Activated CD4-positive, alpha-beta T cell treated with anti-CD3 and anti-CD28 coated beads, Interleukin-2, amount 10 ng/mL, durations not matched to agents 7 days and 5 days (primary cell): ENCODE data around the gene STK11. TPM values are rescaled to one million over a fixed set of nuclear protein-coding genes. Genes with fewer than 3 reads are reported as not detected.
"Not testable (repeated sequence)": the region's sequence is repeated elsewhere in the genome, so short reads cannot be mapped to it uniquely, and the experiment has no call there.

Experiments
- CTCF ChIA-PET: fragments of 350-600 bp; sonication (Branson Sonifier 250); formaldehyde crosslinking; loops from one replicate; lab custom pipeline; 2021; ENCODE audit warnings: antibody characterized with exemption; lab: Charles Lee
- POLR2A ChIA-PET: fragments of 350-600 bp; sonication (Branson Sonifier 250); formaldehyde crosslinking; loops from one replicate; lab custom pipeline; 2021; ENCODE audit warnings: antibody characterized with exemption; lab: Charles Lee
- DNase-seq: peaks from one replicate; pipeline ENCODE4 v3.0.0-alpha.2; 2020
- H3K27ac Mint-ChIP-seq: one replicate; pipeline ENCODE4 v1.8.0; 2021; ENCODE audit warnings: mild to moderate bottlenecking, moderate library complexity, mixed read lengths
- H3K27me3 Mint-ChIP-seq: one replicate; pipeline ENCODE4 v1.8.0; 2021; ENCODE audit warnings: mixed read lengths
- H3K36me3 Mint-ChIP-seq: one replicate; pipeline ENCODE4 v1.8.0; 2021; ENCODE audit warnings: low read depth, mixed read lengths
- H3K4me1 Mint-ChIP-seq: one replicate; pipeline ENCODE4 v1.8.0; 2021; ENCODE audit warnings: mixed read lengths
- H3K4me3 Mint-ChIP-seq: one replicate; pipeline ENCODE4 v1.8.0; 2021; ENCODE audit warnings: mild to moderate bottlenecking, moderate library complexity, mixed read lengths
- H3K9me3 Mint-ChIP-seq: one replicate; pipeline ENCODE4 v1.8.0; 2021; ENCODE audit warnings: mixed read lengths
- total RNA-seq, 2 experiments: library from RNA; stranded (reverse); gene quantifications; one replicate each; pipeline ENCODE4 v1.2.3, GENCODE V29; 2021

Gene STK11
- total RNA-seq, 2 experiments from 2014 or later, result 71.7 to 82.0 TPM

GRCh38 chr19:1206150-1206863 lies 729 bp downstream of the STK11 start:
- Mint-ChIP-seq H3K27me3 (no peaks in the 10 kb centered on the region), H3K9me3 (no peaks in the 10 kb centered on the region), H3K36me3 (peaks cover 23% of the 10 kb centered on the region), H3K27ac (peak overlapping the region; percentile 89), H3K4me3 (peak overlapping the region; percentile 97), H3K4me1 (peaks cover 34% of the 10 kb centered on the region)
- CTCF ChIA-PET, result interaction anchor here (1.0 to 1.4 kb wide), 2 partner anchors 38 to 113 kb away, joined by 3 to 6 read pairs; no protein-coding TSS in a partner anchor
- no peak for DNase-seq
- POLR2A ChIA-PET, result interaction anchor here (0.6 kb wide), 1 partner anchor 658 kb away, joined by 3 read pairs; no protein-coding TSS in a partner anchor

- POLR2A ChIA-PET, result interaction anchor here (0.6 kb wide), 1 partner anchor 658 kb away, joined by 3 read pairs; no protein-coding TSS in a partner anchor
- peaks cover 39% of the 10 kb centered on the region for H3K4me1 Mint-ChIP-seq
Observed at GRCh38 chr19:1206864-1207450, 1.4 kb downstream of the STK11 start.

GRCh38 chr19:1208830-1209229 lies 3.3 kb downstream of the STK11 start:
- POLR2A ChIA-PET, H3K9me3 Mint-ChIP-seq, DNase-seq, H3K27ac Mint-ChIP-seq, H3K27me3 Mint-ChIP-seq: not testable (repeated sequence)
- H3K36me3 Mint-ChIP-seq, result peaks cover 32% of the 10 kb centered on the region
- CTCF ChIA-PET, result interaction anchor here (1.9 kb wide), 1 partner anchor 36 kb away, joined by 6 read pairs; no protein-coding TSS in a partner anchor
- H3K4me3 Mint-ChIP-seq, result peak overlapping the region; percentile 97
- H3K4me1 Mint-ChIP-seq, result peaks cover 37% of the 10 kb centered on the region

More at GRCh38 chr19:1206864-1207450, 1.4 kb downstream of the STK11 start:
- Mint-ChIP-seq H3K4me3 (peak overlapping the region; percentile 97), H3K27ac (peak overlapping the region; percentile 89), H3K36me3 (peaks cover 26% of the 10 kb centered on the region), H3K27me3 (no peaks in the 10 kb centered on the region), H3K9me3 (no peaks in the 10 kb centered on the region)
- CTCF ChIA-PET, result interaction anchor here (1.0 to 1.4 kb wide), 2 partner anchors 37 to 113 kb away, joined by 3 to 6 read pairs; no protein-coding TSS in a partner anchor
- peak; percentile 42 for DNase-seq

- ChIA-PET CTCF (interaction anchor here (1.9 kb wide), 2 partner anchors 34 to 97 kb away, joined by 5 to 6 read pairs; no protein-coding TSS in a partner anchor), POLR2A (no interaction called here)
- DNase-seq, result no peak
- H3K4me3 Mint-ChIP-seq, result no peak overlapping the region
- H3K27ac Mint-ChIP-seq, result no peak overlapping the region
- H3K27me3 Mint-ChIP-seq, result no peaks in the 10 kb centered on the region
- no peaks in the 10 kb centered on the region for H3K9me3 Mint-ChIP-seq
- H3K4me1 Mint-ChIP-seq, result peaks cover 39% of the 10 kb centered on the region
- peaks cover 33% of the 10 kb centered on the region for H3K36me3 Mint-ChIP-seq
Observed at GRCh38 chr19:1210227-1210538, 4.6 kb downstream of the STK11 start.

GRCh38 chr19:1211494-1212234 lies 6.1 kb downstream of the STK11 start:
- DNase-seq, result no peak
- Mint-ChIP-seq H3K27me3 (no peaks in the 10 kb centered on the region), H3K4me1 (peaks cover 39% of the 10 kb centered on the region), H3K4me3 (no peak overlapping the region), H3K9me3 (no peaks in the 10 kb centered on the region), H3K27ac (peak overlapping the region; percentile 55), H3K36me3 (peaks cover 32% of the 10 kb centered on the region)
- ChIA-PET POLR2A (no interaction called here), CTCF (interaction anchor here (0.6 to 2.9 kb wide), 6 partner anchors 8 to 677 kb away, joined by 4 to 11 read pairs (median 5); no protein-coding TSS in a partner anchor)

- POLR2A ChIA-PET, result interaction anchor here (0.6 to 0.8 kb wide), 2 partner anchors 25 to 55 kb away, joined by 3 to 4 read pairs; partner anchors contain the start of gene CIRBP
- H3K36me3 Mint-ChIP-seq, result peaks cover 19% of the 10 kb centered on the region
- H3K4me3 Mint-ChIP-seq, result peak overlapping the region; percentile 65
- H3K9me3 Mint-ChIP-seq, result no peaks in the 10 kb centered on the region
- H3K27me3 Mint-ChIP-seq, result no peaks in the 10 kb centered on the region
- H3K27ac Mint-ChIP-seq, result peak overlapping the region; percentile 96
- DNase-seq, result peak; percentile 63
- CTCF ChIA-PET, result interaction anchor here (0.6 to 2.9 kb wide), 9 partner anchors 9 to 806 kb away, joined by 3 to 11 read pairs (median 3); no protein-coding TSS in a partner anchor
- peaks cover 41% of the 10 kb centered on the region for H3K4me1 Mint-ChIP-seq
Observed at GRCh38 chr19:1213391-1214286, 8.1 kb downstream of the STK11 start.

- no peaks in the 10 kb centered on the region for H3K9me3 Mint-ChIP-seq
- ChIA-PET CTCF (interaction anchor here (0.6 to 2.9 kb wide), 8 partner anchors 9 to 805 kb away, joined by 3 to 11 read pairs (median 3); no protein-coding TSS in a partner anchor), POLR2A (interaction anchor here (0.8 kb wide), 1 partner anchor 54 kb away, joined by 4 read pairs; the partner anchor contains the start of gene CIRBP)
- H3K4me3 Mint-ChIP-seq, result peak overlapping the region; percentile 65
- peak overlapping the region; percentile 96 for H3K27ac Mint-ChIP-seq
- H3K4me1 Mint-ChIP-seq, result peaks cover 38% of the 10 kb centered on the region
- H3K36me3 Mint-ChIP-seq, result peaks cover 19% of the 10 kb centered on the region
- DNase-seq, result no peak
- H3K27me3 Mint-ChIP-seq, result no peaks in the 10 kb centered on the region
Observed at GRCh38 chr19:1214299-1214861, 8.8 kb downstream of the STK11 start.

- CTCF ChIA-PET, result interaction anchor here (0.8 to 2.9 kb wide), 8 partner anchors 8 to 84 kb away, joined by 3 to 11 read pairs (median 4); no protein-coding TSS in a partner anchor
- H3K4me1 Mint-ChIP-seq, result peaks cover 33% of the 10 kb centered on the region
- POLR2A ChIA-PET, result no interaction called here
- H3K27ac Mint-ChIP-seq, result peak overlapping the region; percentile 50
- H3K36me3 Mint-ChIP-seq, result peaks cover 13% of the 10 kb centered on the region
- DNase-seq, result no peak
- no peaks in the 10 kb centered on the region for H3K27me3 Mint-ChIP-seq
- no peak overlapping the region for H3K4me3 Mint-ChIP-seq
- no peaks in the 10 kb centered on the region for H3K9me3 Mint-ChIP-seq
Observed at GRCh38 chr19:1214862-1215731, 9.5 kb downstream of the STK11 start.

GRCh38 chr19:1216756-1217155 lies 11.2 kb downstream of the STK11 start:
- no peaks in the 10 kb centered on the region for H3K9me3 Mint-ChIP-seq
- no peak for DNase-seq
- H3K4me3 Mint-ChIP-seq, result no peak overlapping the region
- H3K27ac Mint-ChIP-seq, result peak overlapping the region; percentile 62
- POLR2A ChIA-PET, result no interaction called here
- CTCF ChIA-PET, result interaction anchor here (0.6 to 2.5 kb wide), 5 partner anchors 9 to 385 kb away, joined by 3 to 8 read pairs (median 5); no protein-coding TSS in a partner anchor
- H3K27me3 Mint-ChIP-seq, result no peaks in the 10 kb centered on the region
- peaks cover 22% of the 10 kb centered on the region for H3K4me1 Mint-ChIP-seq
- H3K36me3 Mint-ChIP-seq, result peaks cover 11% of the 10 kb centered on the region

- Mint-ChIP-seq H3K4me3 (no peak overlapping the region), H3K36me3 (peaks cover 10% of the 10 kb centered on the region), H3K27me3 (no peaks in the 10 kb centered on the region), H3K9me3 (no peaks in the 10 kb centered on the region), H3K4me1 (peaks cover 21% of the 10 kb centered on the region), H3K27ac (peak overlapping the region; percentile 46)
- ChIA-PET POLR2A (no interaction called here), CTCF (interaction anchor here (0.6 to 2.5 kb wide), 4 partner anchors 8 to 386 kb away, joined by 3 to 8 read pairs (median 4); no protein-coding TSS in a partner anchor)
- DNase-seq, result no peak
Observed at GRCh38 chr19:1217366-1217765, 11.8 kb downstream of the STK11 start.
